Measurements from ENCODE around the gene JMJD1C. TPM values are rescaled to one million over a fixed set of nuclear protein-coding genes. Genes with fewer than 3 reads are reported as not detected.

Gene JMJD1C
- total RNA-seq, 4 donors from 2014 or later = 76.2 to 150 (median 101) TPM

- peaks cover 0 to 32% (median 7%) of the 10 kb centered on the region in 3 donors for H3K4me1 ChIP-seq
- no peaks in the 10 kb centered on the region for H3K9me3 ChIP-seq
- TF ChIP-seq POLR2AphosphoS5 (IDR thresholded peaks at IDR 0.05) (no peak), CTCF (IDR thresholded peaks at IDR 0.05) (no peak), EP300 (IDR thresholded peaks at IDR 0.05) (no peak), POLR2A (IDR thresholded peaks at IDR 0.05) (no peak)
- no peaks in the 10 kb centered on the region for H3K27me3 ChIP-seq
- 90 to 100% methylated on average over 4 of the region's 4 CpGs for WGBS, 2 donors (ENCODE audit: low coverage in 1 of 2)
- H3K27ac ChIP-seq = no peak overlapping the region
- H3K4me3 ChIP-seq = no peak overlapping the region
- peaks cover 0 to 11% of the 10 kb centered on the region in 2 donors for H3K36me3 ChIP-seq
- ATAC-seq = no peak
Measured at GRCh38 chr10:63247771-63248170, 218.0 kb downstream of the JMJD1C start.

GRCh38 chr10:63246356-63246755 is 219.4 kb downstream of the JMJD1C start:
- Histone ChIP-seq H3K9me3 (no peaks in the 10 kb centered on the region), H3K27me3 (no peaks in the 10 kb centered on the region), H3K36me3 (peaks cover 0 to 11% of the 10 kb centered on the region in 2 donors), H3K27ac (no peak overlapping the region), H3K4me3 (no peak overlapping the region), H3K4me1 (peaks cover 2 to 30% (median 12%) of the 10 kb centered on the region in 3 donors)
- TF ChIP-seq EP300 (IDR thresholded peaks at IDR 0.05) (no peak), POLR2A (IDR thresholded peaks at IDR 0.05) (no peak), POLR2AphosphoS5 (IDR thresholded peaks at IDR 0.05) (no peak), CTCF (IDR thresholded peaks at IDR 0.05) (no peak)
- 96 to 100% methylated on average over 3 of the region's 3 CpGs for WGBS, 2 donors (ENCODE audit: low coverage in 1 of 2)
- ATAC-seq = no peak

DNA sequence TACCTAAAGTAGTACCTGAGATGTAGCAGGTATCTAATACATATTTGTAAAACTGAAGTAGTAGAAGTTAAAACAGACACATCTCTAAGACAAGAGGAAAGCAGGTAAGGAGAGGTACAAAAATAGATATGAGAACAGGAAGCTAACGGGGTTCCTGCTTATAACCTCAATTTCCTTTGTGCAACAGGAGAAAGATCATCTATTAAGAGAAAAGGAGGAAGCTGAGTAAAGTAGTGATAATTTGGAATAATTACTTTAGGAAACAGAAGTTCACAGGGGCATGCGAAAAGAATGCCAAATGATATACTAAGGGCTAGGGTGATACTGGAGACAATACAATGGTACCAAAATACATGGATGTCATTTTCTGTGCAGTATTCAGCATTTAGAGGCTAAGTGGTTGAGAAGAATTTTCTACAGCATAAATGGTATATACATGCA is 223.9 kb downstream of the JMJD1C start:
- Histone ChIP-seq H3K4me1 (peaks cover 7 to 62% (median 15%) of the 10 kb centered on the region in 3 donors), H3K27ac (no peak overlapping the region)
- TF ChIP-seq EP300 (IDR thresholded peaks at IDR 0.05) (no peak), POLR2AphosphoS5 (IDR thresholded peaks at IDR 0.05) (no peak), POLR2A (IDR thresholded peaks at IDR 0.05) (no peak), CTCF (IDR thresholded peaks at IDR 0.05) (no peak)

GRCh38 chr10:63240807-63241206 is 225.0 kb downstream of the JMJD1C start:
- no peaks in the 10 kb centered on the region for H3K36me3 ChIP-seq
- peaks cover 13 to 73% (median 19%) of the 10 kb centered on the region in 3 donors for H3K4me1 ChIP-seq
- no peak overlapping the region for H3K27ac ChIP-seq
- no peak overlapping the region for H3K4me3 ChIP-seq
- H3K27me3 ChIP-seq = no peaks in the 10 kb centered on the region
- ATAC-seq = no peak
- WGBS, 2 donors (ENCODE audit: low coverage in 1 of 2) = 76 to 91% methylated on average over 6 of the region's 6 CpGs
- TF ChIP-seq EP300 (IDR thresholded peaks at IDR 0.05) = no peak
- no peaks in the 10 kb centered on the region for H3K9me3 ChIP-seq

More for the DNA sequence above, 223.9 kb downstream of the JMJD1C start:
- Histone ChIP-seq H3K4me3 (no peak overlapping the region), H3K36me3 (no peaks in the 10 kb centered on the region), H3K9me3 (no peaks in the 10 kb centered on the region), H3K27me3 (no peaks in the 10 kb centered on the region)
- 76 to 77% methylated on average over 2 of the region's 2 CpGs for WGBS, 2 donors (ENCODE audit: low coverage in 1 of 2)
- no peak for ATAC-seq

- 61 to 67% methylated on average over 1 of the region's 1 CpG for WGBS, 2 donors (ENCODE audit: low coverage in 1 of 2)
- no peak overlapping the region for H3K4me3 ChIP-seq
- ATAC-seq = no peak
- H3K27me3 ChIP-seq = no peaks in the 10 kb centered on the region
- H3K9me3 ChIP-seq = no peaks in the 10 kb centered on the region
- TF ChIP-seq POLR2A (IDR thresholded peaks at IDR 0.05) = no peak
- no peak for TF ChIP-seq CTCF (IDR thresholded peaks at IDR 0.05)
- TF ChIP-seq POLR2AphosphoS5 (IDR thresholded peaks at IDR 0.05) = no peak
- TF ChIP-seq EP300 (IDR thresholded peaks at IDR 0.05) = no peak
- H3K27ac ChIP-seq = no peak overlapping the region
- H3K4me1 ChIP-seq = peaks cover 13 to 82% (median 13%) of the 10 kb centered on the region in 3 donors
- H3K36me3 ChIP-seq = no peaks in the 10 kb centered on the region
Measured at GRCh38 chr10:63238501-63238900, 227.3 kb downstream of the JMJD1C start.
